K562 (cell line): ENCODE data around the gene PPP6R1. TPM values are rescaled to one million over a fixed set of nuclear protein-coding genes. Genes with fewer than 3 reads are reported as not detected.

Experiments used
- DACH1 ChIP-seq: fragments of 450-650 bp; IDR thresholded peaks from 2 replicates; pipeline ENCODE4 v1.6.1; 2018; ENCODE audit not compliant: partially characterized antibody
- FIP1L1 ChIP-seq: fragments of 200-400 bp; formaldehyde crosslinking; IDR thresholded peaks from 2 replicates; pipeline ENCODE4 v1.6.1; 2018; ENCODE audit warnings: mild to moderate bottlenecking, low read depth, low read length; ENCODE audit not compliant: poor library complexity, severe bottlenecking
- IFI16 ChIP-seq: fragments of 250-450 bp; sonication (Bioruptor Pico); IDR thresholded peaks from 2 replicates; pipeline ENCODE4 v2.1.2; 2022; ENCODE audit warnings: mild to moderate bottlenecking, inconsistent platforms
- PTBP1 ChIP-seq: fragments of 200-400 bp; formaldehyde crosslinking; IDR thresholded peaks from 2 replicates; pipeline ENCODE4 v1.6.1; 2017; ENCODE audit warnings: low read depth, low read length
- RNF219 ChIP-seq: fragments of 250-450 bp; sonication (Bioruptor Pico); IDR thresholded peaks from 2 replicates; pipeline ENCODE4 v1.5.0; 2022; ENCODE audit warnings: mild to moderate bottlenecking
- SMAD1 ChIP-seq: fragments of 150-350 bp; IDR thresholded peaks from 2 replicates; pipeline ENCODE4 v1.6.1; 2014; ENCODE audit warnings: low read length, low read depth; ENCODE audit not compliant: partially characterized antibody
- SMARCA5 ChIP-seq: fragments of 450-650 bp; IDR thresholded peaks from 2 replicates; pipeline ENCODE4 v1.6.1; 2016
- TCF15 ChIP-seq: fragments of 250-450 bp; sonication (Bioruptor Pico); IDR thresholded peaks from 2 replicates; pipeline ENCODE4 v1.8.0; 2022; ENCODE audit warnings: moderate library complexity, mild to moderate bottlenecking, inconsistent platforms
- YY1 ChIP-seq, 3 experiments: IDR thresholded peaks; 2 replicates each; pipeline ENCODE4 v1.6.1; 2011; ENCODE audit warnings: low read length in 2 of 3, mild to moderate bottlenecking in 2 of 3, moderate library complexity in 2 of 3, borderline replicate concordance in 1 of 3, control low read depth in 1 of 3, low read depth in 1 of 3; ENCODE audit not compliant: insufficient read depth in 3 of 3, insufficient replicate concordance in 2 of 3, control insufficient read depth in 1 of 3, insufficient read length in 1 of 3; ENCODE audit errors: extremely low read depth in 1 of 3
- ZNF263 ChIP-seq: sonication (generic); formaldehyde crosslinking; IDR thresholded peaks from 2 replicates; pipeline ENCODE4 v1.8.0; 2022; ENCODE audit warnings: mild to moderate bottlenecking, missing genetic modification reagents, borderline replicate concordance
- polyA plus RNA-seq, 8 experiments: library from polyadenylated mRNA; depleted of rRNA in 4 of 8; stranded (reverse) in 5 of 8; unstranded in 3 of 8; fragments of >200 nt; fragmentation: Nextera tagmentation in 2 of 8; fragmentation: Illumina TruSeq in 1 of 8; extraction: Ambion mirVana in 2 of 8; extraction: Trizol in 1 of 8; gene quantifications; 2 replicates each; pipeline versions ENCODE4 v1.2.1 to v1.2.3, GENCODE V29; 2011 to 2014; ENCODE audit warnings: inconsistent platforms in 1 of 8, missing spikeins in 1 of 8
- total RNA-seq, 7 experiments: library from RNA; depleted of rRNA in 6 of 7; stranded (reverse); fragments of >200 nt in 6 of 7; fragmentation: Illumina TruSeq in 2 of 7; extraction: Trizol in 2 of 7; gene quantifications; 2 replicates each; pipeline versions ENCODE4 v1.2.1 to v1.2.3, GENCODE V29; 2011 to 2021; ENCODE audit warnings: low replicate concordance in 1 of 7
- TF ChIP-seq, protein P1 (sequence below): fragments of 250-450 bp; sonication (Bioruptor Pico); IDR thresholded peaks from 2 replicates; pipeline ENCODE4 v1.8.0; 2022; ENCODE audit warnings: inconsistent platforms, mild to moderate bottlenecking, moderate library complexity, borderline replicate concordance

PPP6R1 gene
- total and polyA plus RNA-seq, 9 of the 15 experiments (the other 6 are each of a cell fraction or from before 2014, with no cell fraction given) = 0.48 to 135 (median 37.2) TPM

DNA sequence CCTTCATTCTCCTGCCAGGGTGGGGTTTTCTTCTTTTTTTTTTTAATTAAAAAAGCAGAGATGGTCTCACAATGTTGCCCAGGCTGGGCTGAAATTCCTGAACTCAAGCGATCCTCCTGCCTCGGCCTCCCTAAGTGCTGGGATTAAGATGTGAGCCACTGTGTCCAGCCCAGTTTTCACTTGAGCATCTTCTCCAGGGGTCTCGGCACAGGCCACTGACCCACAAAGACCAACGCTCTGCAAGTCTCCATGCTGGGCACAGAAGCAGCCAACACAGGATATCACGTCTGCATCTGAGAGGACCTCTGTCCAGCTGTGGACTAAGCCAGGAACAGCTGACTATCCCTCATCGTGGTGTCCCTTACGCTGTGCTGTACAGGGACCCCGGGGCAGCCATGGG lies 20.8 kb downstream of the PPP6R1 start (continued):
- TF ChIP-seq, protein P1, sequence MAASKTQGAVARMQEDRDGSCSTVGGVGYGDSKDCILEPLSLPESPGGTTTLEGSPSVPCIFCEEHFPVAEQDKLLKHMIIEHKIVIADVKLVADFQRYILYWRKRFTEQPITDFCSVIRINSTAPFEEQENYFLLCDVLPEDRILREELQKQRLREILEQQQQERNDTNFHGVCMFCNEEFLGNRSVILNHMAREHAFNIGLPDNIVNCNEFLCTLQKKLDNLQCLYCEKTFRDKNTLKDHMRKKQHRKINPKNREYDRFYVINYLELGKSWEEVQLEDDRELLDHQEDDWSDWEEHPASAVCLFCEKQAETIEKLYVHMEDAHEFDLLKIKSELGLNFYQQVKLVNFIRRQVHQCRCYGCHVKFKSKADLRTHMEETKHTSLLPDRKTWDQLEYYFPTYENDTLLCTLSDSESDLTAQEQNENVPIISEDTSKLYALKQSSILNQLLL (CRISPR knock-in tag) = no peak
- TF ChIP-seq SMAD1 (no peak), PTBP1 (no peak), DACH1 (no peak), ZNF263 (CRISPR knock-in tag) (no peak), SMARCA5 (no peak), FIP1L1 (no peak), YY1 (IDR thresholded peaks at IDR 0.05; ENCODE audit: borderline replicate concordance in 1 of 3, control insufficient read depth in 1 of 3, extremely low read depth in 1 of 3, insufficient read depth in 3 of 3, insufficient read length in 1 of 3, insufficient replicate concordance in 2 of 3, low read depth in 1 of 3, low read length in 2 of 3) (no peak), IFI16 (CRISPR knock-in tag) (no peak), TCF15 (no peak), RNF219 (CRISPR knock-in tag) (no peak)
